Kidney epithelial cell (primary cell): ENCODE data around the gene TEX101. TPM values are rescaled to one million over a fixed set of nuclear protein-coding genes. Genes with fewer than 3 reads are reported as not detected.

Source experiments
- DNase-seq: peaks from one replicate; pipeline ENCODE4 v3.0.0-alpha.2; 2010; ENCODE audit warnings: low read depth
- H3K27me3 ChIP-seq: 2 replicates; pipeline ENCODE4 v1.6.0; 2011; ENCODE audit warnings: low read length; ENCODE audit not compliant: control insufficient read depth, insufficient read depth
- H3K36me3 ChIP-seq: 2 replicates; pipeline ENCODE4 v1.5.1; 2011; ENCODE audit warnings: low read length; ENCODE audit not compliant: control insufficient read depth, insufficient read depth
- H3K4me3 ChIP-seq: 2 replicates; pipeline ENCODE4 v1.5.1; 2011; ENCODE audit warnings: low read depth, mild to moderate bottlenecking, control low read depth, low read length
- CTCF ChIP-seq: IDR thresholded peaks from 2 replicates; pipeline ENCODE4 v1.5.1; 2011; ENCODE audit warnings: mild to moderate bottlenecking, moderate library complexity, low read length, control low read depth, inconsistent platforms; ENCODE audit not compliant: insufficient read depth, poor library complexity, severe bottlenecking
- total RNA-seq: library from RNA; depleted of rRNA; stranded (reverse); fragments of >200 nt; gene quantifications from 2 replicates; pipeline ENCODE4 v1.2.3, GENCODE V29; 2015

TEX101 gene
- total RNA-seq, 1 donor from 2014 or later, result not detected

DNA sequence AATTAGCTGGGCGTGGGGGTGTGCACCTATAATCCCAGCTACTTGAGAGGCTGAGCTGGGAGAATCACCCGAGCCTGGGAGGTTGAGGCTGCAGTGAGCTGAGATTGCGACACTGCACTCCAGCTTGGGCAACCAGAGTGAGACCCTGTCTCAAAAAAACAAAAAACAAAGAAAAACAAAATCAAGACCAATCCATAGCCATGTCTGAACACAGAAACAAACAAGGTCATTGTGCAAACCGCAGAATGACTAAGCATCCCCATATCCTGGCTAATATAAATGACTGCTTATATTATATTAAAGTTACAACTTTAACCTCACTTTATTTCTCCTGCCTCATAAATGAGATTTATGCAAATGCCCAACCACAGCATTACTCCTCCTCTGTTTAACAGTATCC is 53.0 kb downstream of the TEX101 start:
- DNase-seq, result no peak
- no peak overlapping the region for H3K4me3 ChIP-seq
- no peaks in the 10 kb centered on the region for H3K36me3 ChIP-seq
- no peak for TF ChIP-seq CTCF
- peaks cover 5% of the 10 kb centered on the region for H3K27me3 ChIP-seq

Other genes starting within 250 kb of the TEX101 start
- 0.34 and 0.96 TPM in 2 replicates for gene PSG5, start 228.4 kb upstream of the TEX101 start, total RNA-seq
- gene PSG4, start 209.3 kb upstream of the TEX101 start, total RNA-seq, result 3.0 and 7.4 TPM in 2 replicates
- gene PSG9, start 145.4 kb upstream of the TEX101 start, total RNA-seq, result not detected in 2 replicates
- 0.13 and 0.27 TPM in 2 replicates for gene CD177, start 61.2 kb upstream of the TEX101 start, total RNA-seq
- 0.33 and 0.62 TPM in 2 replicates for gene LYPD3, start 50.7 kb downstream of the TEX101 start, total RNA-seq
- 15.8 and 23.0 TPM in 2 replicates for gene PHLDB3, start 89.9 kb downstream of the TEX101 start, total RNA-seq
- gene ETHE1, start 112.3 kb downstream of the TEX101 start, total RNA-seq, result 77.8 and 80.4 TPM in 2 replicates
- gene ZNF575, start 118.3 kb downstream of the TEX101 start, total RNA-seq, result not detected in 2 replicates
- gene XRCC1, start 160.6 kb downstream of the TEX101 start, total RNA-seq, result 32.9 and 38.1 TPM in 2 replicates
- gene PINLYP, start 160.9 kb downstream of the TEX101 start, total RNA-seq, result 3.1 and 5.8 TPM in 2 replicates
- 49.6 and 56.2 TPM in 2 replicates for gene IRGQ, start 181.2 kb downstream of the TEX101 start, total RNA-seq
- gene ZNF576, start 181.7 kb downstream of the TEX101 start, total RNA-seq, result 6.2 and 21.9 TPM in 2 replicates
- gene SRRM5, start 197.2 kb downstream of the TEX101 start, total RNA-seq, result 0.46 TPM in 1 of 2 replicates, not detected in the other
- gene ZNF428, start 204.7 kb downstream of the TEX101 start, total RNA-seq, result 71.7 and 82.2 TPM in 2 replicates
- 21.9 and 25.9 TPM in 2 replicates for gene CADM4, start 225.0 kb downstream of the TEX101 start, total RNA-seq